ENCODE results near the gene RDH5. TPM values are rescaled to one million over a fixed set of nuclear protein-coding genes. Genes with fewer than 3 reads are reported as not detected.
A peak's percentile ranks its signal among the peaks of the same experiment; 100 is the strongest.

Gene RDH5
- total and polyA plus RNA-seq, 2 of the 13 experiments (the other 11 are each of a cell fraction or from before 2014, with no cell fraction given), result 2.6 to 5.7 TPM

DNA sequence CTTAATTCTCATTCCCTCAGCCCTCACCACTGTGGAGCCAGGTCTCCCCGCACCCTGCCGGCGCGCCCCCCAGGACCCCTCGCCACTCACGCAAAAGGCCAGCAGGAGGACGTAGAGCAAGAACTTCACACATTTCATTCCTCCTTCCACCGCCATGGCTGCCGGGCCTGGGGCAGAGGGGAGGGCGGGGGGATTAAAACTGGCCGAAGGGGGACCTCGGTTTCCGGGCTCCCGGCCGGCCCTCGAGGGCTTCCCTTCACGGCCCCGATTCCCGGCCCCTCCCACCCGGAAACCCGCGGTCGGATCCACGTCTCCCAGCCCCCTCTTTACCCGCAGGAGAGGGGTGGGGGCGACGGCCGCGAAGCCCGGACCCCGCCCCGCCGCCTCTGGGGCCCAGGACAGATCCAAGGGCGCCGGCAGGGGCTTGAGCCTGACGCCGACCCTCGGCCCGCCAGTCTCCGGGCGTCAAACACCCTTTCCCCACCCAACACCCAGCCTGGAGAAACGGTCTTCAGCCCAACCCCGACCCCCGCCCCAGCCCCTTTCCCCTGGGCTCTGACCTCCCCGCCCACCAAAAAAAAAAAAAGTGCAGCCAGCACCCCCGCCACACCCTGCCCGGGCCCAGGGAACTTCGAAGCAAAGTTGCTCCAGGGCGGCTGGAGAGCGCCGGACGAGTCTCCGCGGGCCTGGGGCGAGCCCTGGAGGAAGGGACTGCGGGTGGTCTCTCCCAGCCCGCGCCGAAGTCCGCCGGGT is 8.2 kb downstream of the RDH5 start (continued):
- no peak; the same call in 1 of the 2 replicates for TF ChIP-seq ZNF747 (CRISPR knock-in tag; IDR thresholded peaks at IDR 0.05; ENCODE audit: borderline replicate concordance)
- no peak for TF ChIP-seq PLRG1 (conservative IDR thresholded peaks at IDR 0.05)
- no peak for TF ChIP-seq ADNP (CRISPR knock-in tag; IDR thresholded peaks at IDR 0.05)
- no peak for TF ChIP-seq ZNF776 (CRISPR knock-in tag; IDR thresholded peaks at IDR 0.05)
- peak; percentile 54; the same call in 1 of the 2 replicates for TF ChIP-seq ELF1 (CRISPR knock-in tag; IDR thresholded peaks at IDR 0.05)
- TF ChIP-seq YY1 (IDR thresholded peaks at IDR 0.05; ENCODE audit: insufficient read depth, insufficient replicate concordance, low read depth, low read length), result peak; percentile 46
- no peak for TF ChIP-seq MATR3 (CRISPR knock-in tag; IDR thresholded peaks at IDR 0.05)
- no peak for TF ChIP-seq NPAS2 (CRISPR knock-in tag; IDR thresholded peaks at IDR 0.05; ENCODE audit: borderline replicate concordance)
- TF ChIP-seq KLF15 (CRISPR knock-in tag; IDR thresholded peaks at IDR 0.05; ENCODE audit: borderline replicate concordance), result no peak
- TF ChIP-seq, protein P1, sequence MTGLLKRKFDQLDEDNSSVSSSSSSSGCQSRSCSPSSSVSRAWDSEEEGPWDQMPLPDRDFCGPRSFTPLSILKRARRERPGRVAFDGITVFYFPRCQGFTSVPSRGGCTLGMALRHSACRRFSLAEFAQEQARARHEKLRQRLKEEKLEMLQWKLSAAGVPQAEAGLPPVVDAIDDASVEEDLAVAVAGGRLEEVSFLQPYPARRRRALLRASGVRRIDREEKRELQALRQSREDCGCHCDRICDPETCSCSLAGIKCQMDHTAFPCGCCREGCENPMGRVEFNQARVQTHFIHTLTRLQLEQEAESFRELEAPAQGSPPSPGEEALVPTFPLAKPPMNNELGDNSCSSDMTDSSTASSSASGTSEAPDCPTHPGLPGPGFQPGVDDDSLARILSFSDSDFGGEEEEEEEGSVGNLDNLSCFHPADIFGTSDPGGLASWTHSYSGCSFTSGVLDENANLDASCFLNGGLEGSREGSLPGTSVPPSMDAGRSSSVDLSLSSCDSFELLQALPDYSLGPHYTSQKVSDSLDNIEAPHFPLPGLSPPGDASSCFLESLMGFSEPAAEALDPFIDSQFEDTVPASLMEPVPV (CRISPR knock-in tag; IDR thresholded peaks at IDR 0.05), result 0 out of 2 replicates have a peak, but pooled peaks have one; percentile 1
- peak; percentile 27; the same call in 1 of the 2 replicates for TF ChIP-seq SP4 (CRISPR knock-in tag; IDR thresholded peaks at IDR 0.05)
- TF ChIP-seq NR3C1 (CRISPR knock-in tag; IDR thresholded peaks at IDR 0.05), result no peak
- no peak for TF ChIP-seq ZNF749 (CRISPR knock-in tag; IDR thresholded peaks at IDR 0.05; ENCODE audit: borderline replicate concordance)
- no peak for TF ChIP-seq ZNF644 (CRISPR knock-in tag; IDR thresholded peaks at IDR 0.05; ENCODE audit: low read depth)
- no peak for TF ChIP-seq RFX1 (IDR thresholded peaks at IDR 0.05)
- no peak for TF ChIP-seq SMAD3 (CRISPR knock-in tag; IDR thresholded peaks at IDR 0.05)
- TF ChIP-seq ZNF660 (CRISPR knock-in tag; IDR thresholded peaks at IDR 0.05; ENCODE audit: borderline replicate concordance, low read depth), result no peak
- TF ChIP-seq, protein P2, sequence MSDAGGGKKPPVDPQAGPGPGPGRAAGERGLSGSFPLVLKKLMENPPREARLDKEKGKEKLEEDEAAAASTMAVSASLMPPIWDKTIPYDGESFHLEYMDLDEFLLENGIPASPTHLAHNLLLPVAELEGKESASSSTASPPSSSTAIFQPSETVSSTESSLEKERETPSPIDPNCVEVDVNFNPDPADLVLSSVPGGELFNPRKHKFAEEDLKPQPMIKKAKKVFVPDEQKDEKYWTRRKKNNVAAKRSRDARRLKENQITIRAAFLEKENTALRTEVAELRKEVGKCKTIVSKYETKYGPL (CRISPR knock-in tag; IDR thresholded peaks at IDR 0.05), result no peak
- TF ChIP-seq ZNF746 (CRISPR knock-in tag; IDR thresholded peaks at IDR 0.05), result 0 out of 2 replicates have a peak, but pooled peaks have one; percentile 35
- TF ChIP-seq, protein P3, sequence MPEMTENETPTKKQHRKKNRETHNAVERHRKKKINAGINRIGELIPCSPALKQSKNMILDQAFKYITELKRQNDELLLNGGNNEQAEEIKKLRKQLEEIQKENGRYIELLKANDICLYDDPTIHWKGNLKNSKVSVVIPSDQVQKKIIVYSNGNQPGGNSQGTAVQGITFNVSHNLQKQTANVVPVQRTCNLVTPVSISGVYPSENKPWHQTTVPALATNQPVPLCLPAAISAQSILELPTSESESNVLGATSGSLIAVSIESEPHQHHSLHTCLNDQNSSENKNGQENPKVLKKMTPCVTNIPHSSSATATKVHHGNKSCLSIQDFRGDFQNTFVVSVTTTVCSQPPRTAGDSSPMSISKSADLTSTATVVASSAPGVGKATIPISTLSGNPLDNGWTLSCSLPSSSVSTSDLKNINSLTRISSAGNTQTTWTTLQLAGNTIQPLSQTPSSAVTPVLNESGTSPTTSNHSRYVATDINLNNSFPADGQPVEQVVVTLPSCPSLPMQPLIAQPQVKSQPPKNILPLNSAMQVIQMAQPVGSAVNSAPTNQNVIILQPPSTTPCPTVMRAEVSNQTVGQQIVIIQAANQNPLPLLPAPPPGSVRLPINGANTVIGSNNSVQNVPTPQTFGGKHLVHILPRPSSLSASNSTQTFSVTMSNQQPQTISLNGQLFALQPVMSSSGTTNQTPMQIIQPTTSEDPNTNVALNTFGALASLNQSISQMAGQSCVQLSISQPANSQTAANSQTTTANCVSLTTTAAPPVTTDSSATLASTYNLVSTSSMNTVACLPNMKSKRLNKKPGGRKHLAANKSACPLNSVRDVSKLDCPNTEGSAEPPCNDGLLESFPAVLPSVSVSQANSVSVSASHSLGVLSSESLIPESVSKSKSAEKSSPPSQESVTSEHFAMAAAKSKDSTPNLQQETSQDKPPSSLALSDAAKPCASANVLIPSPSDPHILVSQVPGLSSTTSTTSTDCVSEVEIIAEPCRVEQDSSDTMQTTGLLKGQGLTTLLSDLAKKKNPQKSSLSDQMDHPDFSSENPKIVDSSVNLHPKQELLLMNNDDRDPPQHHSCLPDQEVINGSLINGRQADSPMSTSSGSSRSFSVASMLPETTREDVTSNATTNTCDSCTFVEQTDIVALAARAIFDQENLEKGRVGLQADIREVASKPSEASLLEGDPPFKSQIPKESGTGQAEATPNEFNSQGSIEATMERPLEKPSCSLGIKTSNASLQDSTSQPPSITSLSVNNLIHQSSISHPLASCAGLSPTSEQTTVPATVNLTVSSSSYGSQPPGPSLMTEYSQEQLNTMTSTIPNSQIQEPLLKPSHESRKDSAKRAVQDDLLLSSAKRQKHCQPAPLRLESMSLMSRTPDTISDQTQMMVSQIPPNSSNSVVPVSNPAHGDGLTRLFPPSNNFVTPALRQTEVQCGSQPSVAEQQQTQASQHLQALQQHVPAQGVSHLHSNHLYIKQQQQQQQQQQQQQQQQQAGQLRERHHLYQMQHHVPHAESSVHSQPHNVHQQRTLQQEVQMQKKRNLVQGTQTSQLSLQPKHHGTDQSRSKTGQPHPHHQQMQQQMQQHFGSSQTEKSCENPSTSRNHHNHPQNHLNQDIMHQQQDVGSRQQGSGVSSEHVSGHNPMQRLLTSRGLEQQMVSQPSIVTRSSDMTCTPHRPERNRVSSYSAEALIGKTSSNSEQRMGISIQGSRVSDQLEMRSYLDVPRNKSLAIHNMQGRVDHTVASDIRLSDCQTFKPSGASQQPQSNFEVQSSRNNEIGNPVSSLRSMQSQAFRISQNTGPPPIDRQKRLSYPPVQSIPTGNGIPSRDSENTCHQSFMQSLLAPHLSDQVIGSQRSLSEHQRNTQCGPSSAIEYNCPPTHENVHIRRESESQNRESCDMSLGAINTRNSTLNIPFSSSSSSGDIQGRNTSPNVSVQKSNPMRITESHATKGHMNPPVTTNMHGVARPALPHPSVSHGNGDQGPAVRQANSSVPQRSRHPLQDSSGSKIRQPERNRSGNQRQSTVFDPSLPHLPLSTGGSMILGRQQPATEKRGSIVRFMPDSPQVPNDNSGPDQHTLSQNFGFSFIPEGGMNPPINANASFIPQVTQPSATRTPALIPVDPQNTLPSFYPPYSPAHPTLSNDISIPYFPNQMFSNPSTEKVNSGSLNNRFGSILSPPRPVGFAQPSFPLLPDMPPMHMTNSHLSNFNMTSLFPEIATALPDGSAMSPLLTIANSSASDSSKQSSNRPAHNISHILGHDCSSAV (CRISPR knock-in tag; IDR thresholded peaks at IDR 0.05; ENCODE audit: borderline replicate concordance), result no peak
- peak; percentile 34; the same call in 1 of the 2 replicates for TF ChIP-seq ZBTB7A (CRISPR knock-in tag; IDR thresholded peaks at IDR 0.05)
